SIG-M5 treated with dmso at 0.1 percent for 504 hours (cell line): ENCODE results near the gene ANKRD13D.
A peak's percentile ranks its signal among the peaks of the same experiment; 100 is the strongest.

Source experiments
- DNase-seq: peaks from one replicate; lab custom pipeline; 2025; ENCODE audit not compliant: unreplicated experiment; lab: John Stamatoyannopoulos, UW

The ANKRD13D gene

GRCh38 chr11:67285541-67286498 lies 3.3 kb upstream of the ANKRD13D start:
- DNase-seq = peak; percentile 27

GRCh38 chr11:67286621-67287333 lies 2.3 kb upstream of the ANKRD13D start:
- DNase-seq = peak; percentile 49

GRCh38 chr11:67287355-67288197 lies 1.5 kb upstream of the ANKRD13D start:
- peak; percentile 57 for DNase-seq

- no peak for DNase-seq
Observed at GRCh38 chr11:67288198-67288451, 978 bp upstream of the ANKRD13D start.

- DNase-seq = peak; percentile 96
Observed at GRCh38 chr11:67288452-67289225, 464 bp upstream of the ANKRD13D start.

GRCh38 chr11:67289651-67290479 lies 762 bp downstream of the ANKRD13D start:
- no peak for DNase-seq

GRCh38 chr11:67290801-67291200 lies 1.7 kb downstream of the ANKRD13D start:
- DNase-seq = no peak

GRCh38 chr11:67291481-67292381 lies 2.6 kb downstream of the ANKRD13D start:
- DNase-seq = no peak

- DNase-seq = no peak
Observed at GRCh38 chr11:67292671-67293070, 3.6 kb downstream of the ANKRD13D start.

GRCh38 chr11:67293090-67293489 lies 4.0 kb downstream of the ANKRD13D start:
- DNase-seq = peak; percentile 38

GRCh38 chr11:67295846-67296245 lies 6.7 kb downstream of the ANKRD13D start:
- no peak for DNase-seq

- no peak for DNase-seq
Observed at GRCh38 chr11:67298786-67299185, 9.7 kb downstream of the ANKRD13D start.

- DNase-seq = no peak
Observed at GRCh38 chr11:67299471-67300191, 10.5 kb downstream of the ANKRD13D start.

- no peak for DNase-seq
Observed at GRCh38 chr11:67300256-67300755, 11.2 kb downstream of the ANKRD13D start.

GRCh38 chr11:67300756-67301312 lies 11.7 kb downstream of the ANKRD13D start:
- no peak for DNase-seq

GRCh38 chr11:67301313-67301921 lies 12.3 kb downstream of the ANKRD13D start:
- DNase-seq = no peak

- peak; percentile 72 for DNase-seq
Observed at GRCh38 chr11:67301951-67302516, 12.9 kb downstream of the ANKRD13D start.
